ENCODE results near the gene TGFB2. TPM values are rescaled to one million over a fixed set of nuclear protein-coding genes. Genes with fewer than 3 reads are reported as not detected.

TGFB2 gene
- total RNA-seq, 1 donor from 2014 or later = 10.2 TPM

DNA sequence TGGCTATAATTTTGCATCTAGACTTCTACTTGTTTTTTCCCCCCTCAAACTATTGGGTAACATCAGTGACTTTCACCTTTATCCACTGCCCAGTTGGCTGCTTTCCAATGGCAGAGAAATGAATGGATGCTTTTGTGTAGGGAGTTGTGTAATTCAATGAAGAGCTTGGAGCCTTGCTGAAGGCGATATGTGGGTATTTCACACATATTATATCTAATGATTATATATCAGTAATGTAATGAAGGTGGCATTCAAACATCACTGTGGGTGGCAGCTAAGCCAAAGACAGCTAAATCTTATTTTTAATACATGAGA is 81.2 kb downstream of the TGFB2 start:
- ATAC-seq (no peak), DNase-seq (no peak)
- Histone ChIP-seq H3K36me3 (no peaks in the 10 kb centered on the region), H3K27me3 (ENCODE audit: low read depth) (no peaks in the 10 kb centered on the region), H3K4me1 (no peaks in the 10 kb centered on the region), H3K27ac (no peak overlapping the region), H3K4me3 (no peak overlapping the region), H3K9me3 (no peaks in the 10 kb centered on the region)
- TF ChIP-seq, protein P1, sequence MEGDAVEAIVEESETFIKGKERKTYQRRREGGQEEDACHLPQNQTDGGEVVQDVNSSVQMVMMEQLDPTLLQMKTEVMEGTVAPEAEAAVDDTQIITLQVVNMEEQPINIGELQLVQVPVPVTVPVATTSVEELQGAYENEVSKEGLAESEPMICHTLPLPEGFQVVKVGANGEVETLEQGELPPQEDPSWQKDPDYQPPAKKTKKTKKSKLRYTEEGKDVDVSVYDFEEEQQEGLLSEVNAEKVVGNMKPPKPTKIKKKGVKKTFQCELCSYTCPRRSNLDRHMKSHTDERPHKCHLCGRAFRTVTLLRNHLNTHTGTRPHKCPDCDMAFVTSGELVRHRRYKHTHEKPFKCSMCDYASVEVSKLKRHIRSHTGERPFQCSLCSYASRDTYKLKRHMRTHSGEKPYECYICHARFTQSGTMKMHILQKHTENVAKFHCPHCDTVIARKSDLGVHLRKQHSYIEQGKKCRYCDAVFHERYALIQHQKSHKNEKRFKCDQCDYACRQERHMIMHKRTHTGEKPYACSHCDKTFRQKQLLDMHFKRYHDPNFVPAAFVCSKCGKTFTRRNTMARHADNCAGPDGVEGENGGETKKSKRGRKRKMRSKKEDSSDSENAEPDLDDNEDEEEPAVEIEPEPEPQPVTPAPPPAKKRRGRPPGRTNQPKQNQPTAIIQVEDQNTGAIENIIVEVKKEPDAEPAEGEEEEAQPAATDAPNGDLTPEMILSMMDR (IDR thresholded peaks at IDR 0.05) = no peak
- intact Hi-C loops (cut with DNase I) = no loop called here

DNA sequence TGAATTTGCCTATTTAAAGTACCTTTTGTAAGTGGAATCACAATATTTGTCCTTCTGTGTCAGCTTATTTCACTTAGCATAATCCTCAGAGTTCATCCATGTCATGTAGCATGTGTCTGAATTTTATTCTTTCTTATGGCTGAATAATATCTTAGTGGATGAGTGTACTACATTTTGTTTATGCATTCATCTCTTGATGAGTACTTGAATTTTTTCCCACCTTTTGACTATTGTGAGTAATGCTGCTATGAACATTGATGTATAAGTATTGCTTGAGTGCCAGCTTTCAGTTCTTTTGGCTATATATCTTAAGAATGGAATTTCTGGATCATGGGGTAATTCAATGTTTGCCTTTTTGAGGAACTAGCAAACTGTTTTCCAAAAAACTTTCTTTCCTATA is 84.2 kb downstream of the TGFB2 start:
- TF ChIP-seq, protein P1 (IDR thresholded peaks at IDR 0.05) = no peak
- H3K4me1 ChIP-seq = no peaks in the 10 kb centered on the region
- no peak overlapping the region for H3K27ac ChIP-seq
- peaks cover 4% of the 10 kb centered on the region for H3K36me3 ChIP-seq
- no peaks in the 10 kb centered on the region for H3K27me3 ChIP-seq (ENCODE audit: low read depth)
- H3K4me3 ChIP-seq = no peak overlapping the region
- no peak for DNase-seq
- intact Hi-C loops (cut with DNase I) = no loop called here
- no peak for ATAC-seq
- no peaks in the 10 kb centered on the region for H3K9me3 ChIP-seq

DNA sequence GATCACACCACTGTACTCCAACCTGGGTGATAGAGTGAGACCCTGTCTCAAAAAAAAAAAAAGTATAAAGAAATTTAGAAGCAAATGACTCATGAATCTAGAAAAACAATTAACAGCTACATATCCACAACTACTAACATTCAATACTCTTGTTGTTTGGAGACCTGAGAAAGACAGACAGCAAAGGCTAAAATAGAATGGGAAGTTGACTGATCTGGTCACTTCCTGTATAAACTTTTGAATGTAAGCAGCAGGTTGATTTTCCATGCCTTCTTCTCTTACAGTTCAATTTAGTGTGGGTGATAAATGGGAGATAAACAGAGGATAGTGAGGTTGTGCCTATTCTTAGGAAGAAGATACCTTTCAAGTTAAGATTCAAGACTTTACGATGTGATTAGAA is 85.2 kb downstream of the TGFB2 start:
- no peak for ATAC-seq
- intact Hi-C loops (cut with DNase I) = no loop called here
- no peaks in the 10 kb centered on the region for H3K4me1 ChIP-seq
- no peaks in the 10 kb centered on the region for H3K9me3 ChIP-seq
- no peak overlapping the region for H3K4me3 ChIP-seq
- H3K27ac ChIP-seq = no peak overlapping the region
- H3K36me3 ChIP-seq = peaks cover 14% of the 10 kb centered on the region
- H3K27me3 ChIP-seq (ENCODE audit: low read depth) = no peaks in the 10 kb centered on the region
- no peak for DNase-seq
- TF ChIP-seq, protein P1 (IDR thresholded peaks at IDR 0.05) = no peak

DNA sequence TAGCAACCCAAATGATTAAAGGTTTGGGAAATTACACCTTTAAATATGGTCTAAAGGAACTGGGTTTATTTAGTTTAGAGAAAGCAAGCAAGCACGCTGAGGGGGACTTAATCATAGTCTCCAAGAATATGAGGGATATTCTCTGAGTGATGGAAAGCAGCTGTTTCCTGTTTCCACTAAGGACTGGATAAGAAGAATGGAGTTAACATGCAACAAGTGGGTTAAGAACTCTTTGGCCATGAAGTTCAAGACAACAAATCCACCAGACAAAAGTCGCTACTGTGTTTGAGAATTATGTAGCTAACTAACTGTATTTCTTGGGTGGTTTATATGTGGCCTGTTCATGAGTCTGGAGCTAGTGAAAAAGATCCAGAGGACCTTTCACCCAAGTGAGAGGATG is 85.7 kb downstream of the TGFB2 start:
- no peaks in the 10 kb centered on the region for H3K27me3 ChIP-seq (ENCODE audit: low read depth)
- TF ChIP-seq, protein P1 (IDR thresholded peaks at IDR 0.05) = no peak
- H3K4me1 ChIP-seq = no peaks in the 10 kb centered on the region
- no peak for DNase-seq
- H3K4me3 ChIP-seq = no peak overlapping the region
- no peaks in the 10 kb centered on the region for H3K9me3 ChIP-seq
- intact Hi-C loops (cut with DNase I) = no loop called here
- H3K36me3 ChIP-seq = peaks cover 14% of the 10 kb centered on the region
- ATAC-seq = no peak
- no peak overlapping the region for H3K27ac ChIP-seq

DNA sequence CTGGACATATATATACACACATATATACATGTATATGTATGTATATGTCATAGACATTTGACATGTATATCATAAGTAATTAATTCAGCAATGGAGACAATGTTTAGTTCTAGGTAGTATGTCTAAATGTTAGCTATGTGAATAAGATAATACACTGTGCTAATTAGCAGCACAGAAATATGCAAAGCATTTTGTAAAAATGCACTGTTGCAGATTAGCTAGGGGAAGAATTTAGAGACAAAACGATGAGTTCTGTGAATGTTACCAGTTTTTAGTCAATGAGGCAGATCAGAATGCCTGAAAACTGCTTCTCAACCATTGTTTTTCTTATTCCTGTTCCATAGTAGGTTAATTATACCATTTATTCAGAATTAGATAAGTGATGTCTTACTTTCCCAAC is 86.3 kb downstream of the TGFB2 start:
- Histone ChIP-seq H3K4me1 (no peaks in the 10 kb centered on the region), H3K27me3 (ENCODE audit: low read depth) (no peaks in the 10 kb centered on the region), H3K9me3 (no peaks in the 10 kb centered on the region), H3K4me3 (no peak overlapping the region), H3K27ac (no peak overlapping the region), H3K36me3 (peaks cover 14% of the 10 kb centered on the region)
- DNase-seq (no peak), ATAC-seq (no peak)
- intact Hi-C loops (cut with DNase I) = no loop called here
- TF ChIP-seq, protein P1 (IDR thresholded peaks at IDR 0.05) = no peak

DNA sequence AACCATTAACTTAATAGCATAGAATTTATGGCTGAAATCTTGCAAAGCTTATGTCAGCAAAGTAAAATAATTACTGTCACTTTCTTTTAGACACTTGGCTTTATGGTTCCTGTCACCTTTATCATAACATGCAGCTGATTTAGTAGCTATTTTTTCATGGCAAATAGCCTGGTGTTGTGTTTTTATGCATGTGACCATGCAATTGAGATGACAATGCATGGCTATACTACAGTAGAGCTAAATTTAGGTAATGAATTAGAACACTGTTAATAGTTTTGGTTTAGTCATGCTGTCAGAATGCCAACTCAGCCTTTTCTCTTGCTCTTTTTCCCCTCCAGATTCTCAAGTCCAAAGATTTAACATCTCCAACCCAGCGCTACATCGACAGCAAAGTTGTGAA is 88.6 kb downstream of the TGFB2 start:
- Histone ChIP-seq H3K4me1 (no peaks in the 10 kb centered on the region), H3K27me3 (ENCODE audit: low read depth) (no peaks in the 10 kb centered on the region), H3K27ac (no peak overlapping the region), H3K4me3 (no peak overlapping the region), H3K36me3 (peaks cover 14% of the 10 kb centered on the region), H3K9me3 (no peaks in the 10 kb centered on the region)
- ATAC-seq (no peak), DNase-seq (no peak)
- TF ChIP-seq, protein P1 (IDR thresholded peaks at IDR 0.05) = no peak
- intact Hi-C loops (cut with DNase I) = no loop called here

Measured in lower lobe of right lung (tissue), 2 donors.